Measurements from ENCODE around the gene ATP5F1E. TPM values are rescaled to one million over a fixed set of nuclear protein-coding genes. Genes with fewer than 3 reads are reported as not detected.

Gene ATP5F1E
- total RNA-seq, 4 donors from 2014 or later, result 9.9 to 21.1 (median 15.2) TPM

DNA sequence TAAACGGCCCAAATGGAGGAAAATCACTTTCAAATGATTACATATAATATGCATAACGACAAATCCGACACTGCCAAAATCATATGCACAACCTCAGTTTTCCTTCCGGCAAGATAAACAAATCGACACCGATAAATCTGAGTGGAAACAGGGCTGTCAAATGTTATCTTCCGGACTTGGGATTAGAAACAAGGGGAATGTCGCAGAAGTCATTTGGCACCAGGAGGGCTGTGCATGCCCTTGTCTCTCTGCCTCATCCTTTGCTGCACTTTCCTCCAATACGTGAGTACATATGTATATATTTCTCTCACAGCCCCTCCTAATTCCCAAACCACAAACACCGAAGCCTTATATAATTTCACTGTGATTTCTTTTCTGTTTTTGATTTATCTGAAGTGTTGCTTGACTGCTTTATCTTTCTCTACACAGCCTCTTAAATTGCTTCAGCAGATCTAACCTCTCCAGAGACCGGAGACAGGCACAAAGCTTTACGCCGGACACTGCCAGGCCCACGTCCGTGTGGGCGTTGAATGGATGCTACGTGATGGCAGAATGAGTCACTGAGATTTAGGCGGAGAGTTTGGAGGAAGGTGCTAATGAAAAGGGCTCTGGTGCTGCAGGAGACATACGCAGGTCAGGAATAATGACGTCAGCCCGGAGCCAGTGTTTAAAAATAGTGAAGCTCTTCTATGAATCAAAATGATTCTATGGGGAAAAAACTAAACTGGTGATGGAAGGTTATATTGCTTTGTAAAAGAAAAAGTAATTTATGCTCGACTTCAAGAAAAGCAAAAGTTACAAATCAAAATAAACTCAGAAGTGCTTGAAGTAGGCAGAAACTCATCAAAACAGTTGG, 31.5 kb upstream of the ATP5F1E start:
- H3K4me3 ChIP-seq (ENCODE audit: low read depth, poor library complexity, severe bottlenecking), result no peak overlapping the region
- intact Hi-C loops (cut with DNase I; ENCODE audit: low total_unique reads), result no loop called here
- DNase-seq (ENCODE audit: low spot score in 2 of 2), result no peak
- 50 to 54% methylated on average over 22 of the region's 22 CpGs for WGBS, 2 donors
- TF ChIP-seq CTCF (IDR thresholded peaks at IDR 0.05) (no peak), POLR2A (IDR thresholded peaks at IDR 0.05) (no peak)

DNA sequence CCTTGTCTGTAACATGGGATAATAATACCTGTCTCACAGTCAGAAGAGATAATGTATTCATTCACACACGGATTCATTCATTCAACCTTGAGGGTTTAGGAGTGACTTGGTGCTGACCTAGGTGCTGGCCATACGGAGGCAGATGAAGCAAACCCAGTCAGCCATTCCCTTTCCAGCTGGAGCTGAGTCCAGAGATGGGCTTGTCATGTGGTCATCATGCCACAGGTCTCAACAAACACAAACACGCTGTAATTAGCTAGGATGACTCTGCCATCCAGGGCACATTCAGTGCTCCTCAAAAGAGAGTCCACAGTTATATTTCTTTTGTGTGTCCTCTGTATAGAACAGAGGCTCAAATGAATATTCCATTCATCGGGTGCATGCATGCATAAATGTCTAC, 29.9 kb upstream of the ATP5F1E start:
- H3K4me3 ChIP-seq (ENCODE audit: low read depth, poor library complexity, severe bottlenecking), result no peak overlapping the region
- intact Hi-C loops (cut with DNase I; ENCODE audit: low total_unique reads), result no loop called here
- WGBS, 2 donors, result 65 to 73% methylated on average over 4 of the region's 4 CpGs
- no peak for DNase-seq (ENCODE audit: low spot score in 2 of 2)
- TF ChIP-seq CTCF (IDR thresholded peaks at IDR 0.05) (no peak), POLR2A (IDR thresholded peaks at IDR 0.05) (no peak)

DNA sequence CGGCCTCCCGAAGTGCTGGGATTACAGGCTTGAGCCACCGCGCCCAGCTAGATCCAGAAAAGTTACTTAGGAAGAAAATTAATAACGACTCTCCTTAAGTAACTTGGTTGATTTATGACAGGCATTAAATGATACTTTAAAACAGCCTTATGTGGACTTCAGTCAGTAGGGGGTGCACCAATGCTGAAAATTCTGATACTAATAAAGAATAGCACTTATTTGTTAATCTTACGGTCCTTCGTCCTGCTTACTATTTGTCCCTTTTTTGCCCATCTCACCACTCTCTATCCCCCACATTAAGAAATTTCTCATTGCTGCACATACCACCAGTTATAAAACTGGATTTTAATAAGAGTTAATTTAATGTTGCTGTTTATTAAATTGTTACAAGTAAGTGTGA, 23.2 kb upstream of the ATP5F1E start:
- 52 to 58% methylated on average over 7 of the region's 7 CpGs for WGBS, 2 donors
- DNase-seq (ENCODE audit: low spot score in 2 of 2), result no peak
- intact Hi-C loops (cut with DNase I; ENCODE audit: low total_unique reads), result no loop called here
- H3K4me3 ChIP-seq (ENCODE audit: low read depth, poor library complexity, severe bottlenecking), result no peak overlapping the region
- no peak for TF ChIP-seq POLR2A (IDR thresholded peaks at IDR 0.05)
- TF ChIP-seq CTCF (IDR thresholded peaks at IDR 0.05), result no peak

DNA sequence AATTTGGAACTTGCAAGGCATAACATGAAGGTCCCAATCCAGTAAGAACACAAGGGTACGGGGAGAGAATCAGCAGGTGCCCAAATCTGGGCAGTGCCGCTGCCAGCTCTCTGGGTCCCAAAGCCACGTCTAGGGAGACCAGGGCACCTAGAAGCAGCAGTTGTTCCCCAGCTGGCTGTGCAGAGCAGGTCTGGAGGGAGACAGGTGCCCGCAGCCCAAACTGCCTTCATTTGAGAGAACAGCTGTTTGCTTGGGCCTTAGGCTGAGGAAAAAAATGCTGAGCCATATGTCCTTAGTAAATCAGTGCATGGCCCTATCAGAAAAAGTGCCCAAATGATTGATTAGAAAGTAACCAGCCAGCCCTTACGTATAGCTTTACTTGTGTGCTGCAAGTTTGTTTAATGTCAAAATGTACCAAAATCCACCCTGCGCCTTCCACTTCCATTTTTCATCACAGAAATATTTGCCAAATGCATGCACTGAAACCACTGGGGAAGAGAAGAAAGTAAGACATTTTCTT, 19.6 kb upstream of the ATP5F1E start:
- TF ChIP-seq POLR2A (IDR thresholded peaks at IDR 0.05) (no peak), CTCF (IDR thresholded peaks at IDR 0.05) (no peak)

DNA sequence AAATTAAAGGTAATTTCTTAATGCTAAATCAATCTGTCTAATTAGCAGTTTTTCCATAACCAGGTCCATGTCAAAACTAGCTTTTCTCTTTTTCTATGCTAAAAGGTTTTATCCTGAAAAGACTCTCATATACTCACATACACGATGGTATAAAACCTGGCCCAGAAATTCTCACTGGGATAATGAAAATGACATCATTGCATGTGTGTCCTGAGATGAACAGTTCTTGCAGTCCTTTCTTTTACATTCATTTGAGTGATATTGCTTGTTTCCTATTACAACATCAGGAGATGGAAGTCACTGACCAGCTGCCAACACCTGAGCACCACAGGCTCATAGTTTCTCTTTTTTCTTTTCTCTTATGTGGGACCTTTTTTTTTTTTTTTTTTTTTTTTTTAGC, 18.3 kb upstream of the ATP5F1E start:
- DNase-seq (ENCODE audit: low spot score in 2 of 2), result no peak
- TF ChIP-seq POLR2A (IDR thresholded peaks at IDR 0.05) (no peak), CTCF (IDR thresholded peaks at IDR 0.05) (no peak)
- intact Hi-C loops (cut with DNase I; ENCODE audit: low total_unique reads), result no loop called here
- no peak overlapping the region for H3K4me3 ChIP-seq (ENCODE audit: low read depth, poor library complexity, severe bottlenecking)
- 60 to 64% methylated on average over 1 of the region's 1 CpG for WGBS, 2 donors

More for the DNA sequence above, 19.6 kb upstream of the ATP5F1E start:
- no peak for DNase-seq (ENCODE audit: low spot score in 2 of 2)
- 82 to 87% methylated on average over 6 of the region's 6 CpGs for WGBS, 2 donors
- no peak overlapping the region for H3K4me3 ChIP-seq (ENCODE audit: low read depth, poor library complexity, severe bottlenecking)
- intact Hi-C loops (cut with DNase I; ENCODE audit: low total_unique reads), result no loop called here

Data from lower leg skin (tissue), 4 donors.